Measurements from ENCODE around the gene KRTAP10-9.

- TF ChIP-seq CTCF (IDR thresholded peaks at IDR 0.05 in 8 of 11, conservative IDR thresholded peaks at IDR 0.05 in 3 of 11) (no peak), POLR2A (IDR thresholded peaks at IDR 0.05) (no peak)
Measured at GRCh38 chr21:44579056-44579832, 47.6 kb upstream of the KRTAP10-9 start.
